H1 (cell line): Measurements from ENCODE around the gene PIBF1. TPM values are rescaled to one million over a fixed set of nuclear protein-coding genes. Genes with fewer than 3 reads are reported as not detected.

Experiments used
- BACH1 ChIP-seq: IDR thresholded peaks from 2 replicates; pipeline ENCODE4 v1.6.1; 2012; ENCODE audit warnings: low read length, improper control_type of control experiment
- CHD1 ChIP-seq: IDR thresholded peaks from 2 replicates; pipeline ENCODE4 v1.6.1; 2012; ENCODE audit warnings: low read depth, low read length, improper control_type of control experiment
- EZH2 ChIP-seq: fragments of 200-600 bp; sonication (generic); IDR thresholded peaks from 2 replicates; pipeline ENCODE4 v1.7.1; 2012; ENCODE audit warnings: low read depth, mild to moderate bottlenecking, moderate library complexity, low read length, inconsistent platforms; ENCODE audit not compliant: severe bottlenecking
- NANOG ChIP-seq: IDR thresholded peaks from 2 replicates; pipeline ENCODE4 v1.6.1; 2011; ENCODE audit warnings: low read length, low read depth, mild to moderate bottlenecking, inconsistent platforms; ENCODE audit not compliant: insufficient read depth, poor library complexity, severe bottlenecking
- TAF7 ChIP-seq: optimal IDR thresholded peaks from 2 replicates; pipeline ENCODE3; 2011; ENCODE audit warnings: low read depth, mild to moderate bottlenecking, inconsistent platforms, low read length, moderate library complexity, borderline replicate concordance
- TEAD4 ChIP-seq: IDR thresholded peaks from 2 replicates; pipeline ENCODE4 v1.6.1; 2012; ENCODE audit warnings: low read depth, low read length, inconsistent platforms, mixed read lengths
- polyA plus RNA-seq, 7 experiments: library from polyadenylated mRNA; depleted of rRNA in 3 of 7; stranded (reverse) in 5 of 7; unstranded in 2 of 7; fragments of >200 nt in 5 of 7; fragments of 200-250 nt in 2 of 7; gene quantifications; 1 replicate in 5 of 7; 2 replicates in 1 of 7; 4 replicates in 1 of 7; pipeline versions ENCODE4 v1.2.1 to v1.2.3, GENCODE V29; 2011 to 2013; ENCODE audit warnings: missing spikeins in 2 of 7, mixed read lengths in 2 of 7
- total RNA-seq: library from RNA; stranded (reverse); fragmentation: NEBNext Ultra II Directional; extraction: Animal tissue kit (Norgen Biotek cat#: 25700); gene quantifications from 2 replicates; pipeline ENCODE4 v1.2.1, GENCODE V29; 2021

Gene PIBF1
- total and polyA plus RNA-seq, 2 of the 8 experiments (the other 6 are each of a cell fraction or from before 2014, with no cell fraction given): 1.1 to 13.2 TPM

- TF ChIP-seq TEAD4 (no peak), EZH2 (no peak), NANOG (no peak), BACH1 (no peak), TAF7 (no peak), CHD1 (no peak)
Observed at GRCh38 chr13:72834601-72835000, 52.7 kb downstream of the PIBF1 start (continued).
